Measurements from ENCODE around the gene TRABD2A.
"Not testable (repeated sequence)": the region's sequence is repeated elsewhere in the genome, so short reads cannot be mapped to it uniquely, and the experiment has no call there.

The TRABD2A gene

DNA sequence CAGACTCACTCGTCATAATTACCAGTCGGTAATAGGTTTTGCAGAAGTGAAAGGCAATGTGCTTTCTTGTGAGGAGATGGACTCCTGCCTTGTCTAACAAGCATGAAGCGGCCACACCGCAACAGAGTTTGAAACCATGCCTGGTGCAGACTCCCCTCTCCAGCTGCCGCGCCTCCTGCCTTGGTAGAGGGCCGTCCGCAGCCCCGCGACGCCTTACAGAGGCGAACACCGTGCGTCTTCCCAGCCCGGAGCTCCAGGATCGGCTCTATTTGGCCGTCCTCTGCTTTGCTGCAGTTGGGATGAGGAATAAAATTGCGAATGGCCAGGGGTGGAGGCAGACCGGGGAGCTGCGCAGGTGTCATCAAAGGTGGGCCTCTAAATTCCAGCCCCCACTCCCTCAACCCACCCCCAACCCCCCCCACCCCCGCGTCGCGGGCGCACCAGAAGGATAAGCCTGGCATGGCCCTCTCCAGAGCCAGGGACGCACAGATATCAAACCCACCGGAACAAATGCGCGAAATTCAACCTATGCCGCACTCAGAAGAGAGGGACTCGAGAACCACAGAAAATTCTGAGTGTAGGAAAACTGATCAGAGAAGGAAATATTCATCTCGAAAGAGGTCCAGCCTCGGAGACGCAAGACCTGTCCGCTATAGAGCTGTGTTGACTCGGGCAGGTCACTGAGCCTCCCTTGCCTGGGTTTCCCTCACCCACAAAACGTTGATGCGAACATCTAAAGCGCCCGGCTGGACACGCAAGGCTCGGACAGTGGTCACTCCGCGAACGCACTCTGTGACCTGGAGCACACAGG is 1.1 kb downstream of the TRABD2A start:
- DNase-seq (ENCODE audit: low read depth) = no peak
- no peak overlapping the region for H3K4me3 ChIP-seq (ENCODE audit: low read length)
- TF ChIP-seq CTCF (IDR thresholded peaks at IDR 0.05; ENCODE audit: insufficient read depth, low read depth, low read length, missing control alignments) = no peak

GRCh38 chr2:84878896-84879583 is 1.8 kb downstream of the TRABD2A start:
- TF ChIP-seq CTCF (IDR thresholded peaks at IDR 0.05; ENCODE audit: insufficient read depth, low read depth, low read length, missing control alignments) = no peak
- H3K4me3 ChIP-seq (ENCODE audit: low read length) = no peak overlapping the region

DNA sequence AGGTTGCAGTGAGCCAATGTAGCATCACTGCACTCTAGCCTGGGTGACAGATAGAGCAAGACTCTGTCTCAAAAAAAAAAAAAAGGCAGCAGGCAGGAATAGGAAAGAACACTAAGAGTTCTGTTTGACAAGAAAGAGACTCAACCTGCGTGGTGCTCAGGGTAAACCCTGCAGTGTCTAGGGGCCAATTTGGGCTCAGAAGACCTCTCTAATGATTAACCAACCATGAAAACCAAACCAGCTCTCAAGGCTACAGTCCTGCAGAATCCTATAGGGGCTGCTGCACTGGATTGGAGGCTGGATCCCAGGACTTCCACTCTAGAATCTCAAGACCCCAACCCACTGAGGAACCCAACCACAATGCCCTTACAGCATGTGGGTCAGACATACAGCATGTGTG is 2.4 kb downstream of the TRABD2A start:
- no peak for TF ChIP-seq CTCF (IDR thresholded peaks at IDR 0.05; ENCODE audit: insufficient read depth, low read depth, low read length, missing control alignments)
- H3K4me3 ChIP-seq (ENCODE audit: low read length) = no peak overlapping the region
- DNase-seq (ENCODE audit: low read depth) = no peak

More at GRCh38 chr2:84878896-84879583, 1.8 kb downstream of the TRABD2A start:
- no peak for DNase-seq (ENCODE audit: low read depth)

GRCh38 chr2:84876369-84876768 is 4.5 kb downstream of the TRABD2A start:
- TF ChIP-seq CTCF (IDR thresholded peaks at IDR 0.05; ENCODE audit: insufficient read depth, low read depth, low read length, missing control alignments) = no peak
- no peak for DNase-seq (ENCODE audit: low read depth)
- H3K4me3 ChIP-seq (ENCODE audit: low read length) = no peak overlapping the region

DNA sequence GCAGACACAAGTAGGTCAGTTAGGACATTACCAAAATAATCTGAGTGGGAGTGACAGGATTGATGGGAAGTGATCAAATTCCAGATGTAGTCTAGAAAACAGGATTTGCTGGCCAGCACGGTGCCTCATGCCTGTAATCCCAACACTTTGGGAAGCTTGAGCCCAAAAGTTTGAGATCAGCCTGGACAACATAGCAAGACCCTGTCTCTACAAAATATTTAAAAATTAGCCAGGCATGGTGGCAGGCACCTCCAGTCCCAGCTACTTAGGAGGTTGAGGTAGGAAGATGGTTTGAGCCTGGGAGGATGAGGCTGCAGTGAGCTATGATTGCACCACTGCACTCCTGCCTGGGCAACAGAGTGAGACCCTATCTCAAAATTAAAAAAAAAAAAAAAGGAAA is 5.3 kb downstream of the TRABD2A start:
- DNase-seq (ENCODE audit: low read depth); H3K4me3 ChIP-seq (ENCODE audit: low read length): not testable (repeated sequence)

- DNase-seq (ENCODE audit: low read depth) = no peak
- no peak for TF ChIP-seq CTCF (IDR thresholded peaks at IDR 0.05; ENCODE audit: insufficient read depth, low read depth, low read length, missing control alignments)
- H3K4me3 ChIP-seq (ENCODE audit: low read length) = no peak overlapping the region
These were observed 5.7 kb downstream of the TRABD2A start for GRCh38 chr2:84875213-84875560.

DNA sequence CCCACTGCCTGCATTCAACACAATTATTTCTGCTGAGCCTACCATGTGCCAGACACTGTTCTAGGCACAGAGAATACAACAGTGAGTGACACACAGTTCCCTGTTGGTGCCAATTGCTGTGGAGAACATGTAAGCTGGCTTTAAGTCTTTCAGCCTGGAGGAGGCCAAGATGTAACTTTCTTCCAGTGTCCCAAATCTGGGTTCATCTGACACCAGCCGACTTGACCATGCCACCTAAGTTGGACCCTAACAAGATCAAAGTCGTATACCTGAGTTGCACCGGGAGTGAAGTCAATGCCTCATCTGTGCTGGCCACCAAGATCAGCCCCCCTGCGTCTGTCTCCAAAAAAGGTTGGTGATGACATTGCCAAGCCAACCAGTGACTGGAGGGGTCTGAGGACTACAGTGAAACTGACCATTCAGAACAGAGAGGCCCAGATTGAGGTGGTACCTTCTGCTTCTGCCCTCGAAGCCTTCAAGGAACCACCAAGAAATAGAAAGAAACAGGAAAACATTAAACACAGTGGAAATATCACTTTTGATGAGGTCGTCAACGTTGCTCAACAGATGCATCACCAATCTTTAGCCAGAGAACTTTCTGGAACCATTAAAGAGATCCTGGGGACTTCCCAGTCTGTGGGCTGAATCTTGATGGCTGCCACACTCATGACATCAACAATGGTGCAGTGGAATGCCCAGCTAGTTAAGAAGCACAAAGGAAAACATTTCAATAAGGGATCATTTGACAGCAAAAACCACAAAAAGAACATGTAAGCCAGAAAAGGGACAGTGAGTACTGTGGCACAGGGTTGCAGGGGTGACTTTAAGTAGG is 6.3 kb downstream of the TRABD2A start:
- H3K4me3 ChIP-seq (ENCODE audit: low read length) = no peak overlapping the region
- no peak for DNase-seq (ENCODE audit: low read depth)
- no peak for TF ChIP-seq CTCF (IDR thresholded peaks at IDR 0.05; ENCODE audit: insufficient read depth, low read depth, low read length, missing control alignments)

Measured in epithelial cell of esophagus (primary cell).